GM12872 (cell line): Measurements from ENCODE around the gene THSD4.

Source experiments
- CTCF ChIP-seq: IDR thresholded peaks from 3 replicates; pipeline ENCODE4 v1.5.1; 2011; ENCODE audit warnings: low read depth, mild to moderate bottlenecking, low read length, moderate library complexity; ENCODE audit not compliant: insufficient read depth

The THSD4 gene

DNA sequence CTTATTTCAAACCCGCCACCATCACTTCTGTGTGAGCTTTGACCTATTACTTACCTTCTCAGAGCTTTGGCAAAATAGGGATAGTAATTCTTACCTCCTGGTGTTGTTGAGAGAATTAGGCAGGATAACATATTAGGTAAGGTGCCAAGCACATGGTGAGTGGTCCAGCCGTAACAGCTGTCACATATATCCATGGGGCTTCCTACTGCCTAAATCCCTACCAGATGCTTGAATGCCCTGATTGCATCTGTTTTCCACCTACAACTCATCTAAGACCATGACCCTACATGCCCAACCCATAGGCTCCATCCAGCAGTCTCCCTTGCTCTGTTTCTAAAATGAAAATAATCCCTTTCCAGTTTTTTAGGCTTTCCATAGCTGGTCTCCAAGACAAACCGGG lies 532.8 kb downstream of the THSD4 start:
- TF ChIP-seq CTCF: no peak

DNA sequence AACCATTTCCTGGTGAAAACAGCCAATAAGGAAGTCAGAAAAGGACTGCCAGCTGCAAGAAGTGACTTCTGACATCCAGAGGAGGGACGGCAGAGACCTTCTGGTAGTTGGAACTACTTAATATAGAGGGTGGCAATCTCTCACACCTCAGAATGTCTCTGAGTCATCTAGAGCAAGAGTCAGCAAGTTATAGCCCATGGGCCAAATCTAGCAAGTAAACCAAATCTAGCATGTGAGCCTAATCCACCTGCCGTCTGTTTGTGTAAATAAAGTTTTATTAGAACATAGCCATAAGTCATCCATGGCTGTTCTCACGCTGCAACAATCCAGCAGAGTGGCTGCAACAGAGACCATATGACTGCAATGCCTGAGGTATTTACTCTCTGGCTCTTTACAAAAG lies 534.6 kb downstream of the THSD4 start:
- TF ChIP-seq CTCF: no peak

GRCh38 chr15:71650603-71651002 lies 535.3 kb downstream of the THSD4 start:
- no peak for TF ChIP-seq CTCF

GRCh38 chr15:71651750-71652186 lies 536.5 kb downstream of the THSD4 start:
- TF ChIP-seq CTCF: peak; percentile 36; the same call in 2 of the 3 replicates

DNA sequence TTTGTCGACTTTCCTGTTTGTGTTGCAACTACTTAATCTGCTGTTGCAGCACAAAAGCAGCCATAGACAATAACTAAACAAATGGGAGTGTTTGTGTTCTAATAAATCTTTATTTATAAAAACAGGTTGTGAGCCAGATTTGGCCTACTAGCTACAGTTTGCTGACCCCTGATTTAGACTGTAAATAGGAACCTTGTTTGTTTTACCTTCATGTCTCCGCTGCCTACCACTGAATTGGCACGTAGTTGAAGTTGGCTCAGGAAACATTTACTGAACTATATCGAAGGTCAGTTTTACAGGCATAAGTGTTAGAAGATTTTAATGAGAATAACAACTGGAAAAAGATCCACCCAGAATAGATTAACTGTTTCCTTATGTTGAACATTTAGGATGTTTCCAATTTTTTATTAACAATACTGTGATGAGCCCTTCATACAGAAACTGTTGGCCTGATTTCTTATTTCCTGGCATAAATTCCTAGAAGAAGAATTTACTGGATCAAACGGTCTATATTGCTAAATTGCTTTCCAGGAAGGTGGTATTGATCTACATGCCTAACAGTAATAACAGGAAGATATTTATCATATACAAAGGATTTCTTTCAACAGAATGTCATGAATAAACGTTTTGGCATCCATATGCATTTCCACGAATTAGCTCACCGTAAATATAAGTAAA lies 538.9 kb downstream of the THSD4 start:
- TF ChIP-seq CTCF: no peak

GRCh38 chr15:71654720-71655174 lies 539.5 kb downstream of the THSD4 start:
- TF ChIP-seq CTCF: no peak

- no peak for TF ChIP-seq CTCF
Measured at GRCh38 chr15:71656425-71656824, 541.2 kb downstream of the THSD4 start.
